Measurements from ENCODE around the gene URI1.

DNA sequence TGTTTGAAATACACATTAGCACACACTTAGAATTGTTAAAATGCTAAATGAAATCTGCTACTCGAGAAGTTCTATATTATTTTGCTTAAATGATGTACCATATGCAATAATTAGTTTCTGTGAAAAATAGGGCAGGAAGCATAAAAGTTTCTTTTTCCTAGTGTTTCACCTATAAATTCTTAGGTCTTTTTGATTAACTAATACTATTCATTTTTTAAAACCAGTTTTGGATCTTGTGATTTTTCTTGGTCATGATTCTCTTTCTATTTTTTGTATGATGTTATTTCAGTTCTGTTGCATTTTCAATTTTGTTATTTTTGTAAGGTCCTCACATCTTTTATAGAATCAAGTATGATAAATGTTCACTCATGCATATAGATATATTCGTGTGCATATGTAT, 66.1 kb downstream of the URI1 start:
- TF ChIP-seq, protein P1, sequence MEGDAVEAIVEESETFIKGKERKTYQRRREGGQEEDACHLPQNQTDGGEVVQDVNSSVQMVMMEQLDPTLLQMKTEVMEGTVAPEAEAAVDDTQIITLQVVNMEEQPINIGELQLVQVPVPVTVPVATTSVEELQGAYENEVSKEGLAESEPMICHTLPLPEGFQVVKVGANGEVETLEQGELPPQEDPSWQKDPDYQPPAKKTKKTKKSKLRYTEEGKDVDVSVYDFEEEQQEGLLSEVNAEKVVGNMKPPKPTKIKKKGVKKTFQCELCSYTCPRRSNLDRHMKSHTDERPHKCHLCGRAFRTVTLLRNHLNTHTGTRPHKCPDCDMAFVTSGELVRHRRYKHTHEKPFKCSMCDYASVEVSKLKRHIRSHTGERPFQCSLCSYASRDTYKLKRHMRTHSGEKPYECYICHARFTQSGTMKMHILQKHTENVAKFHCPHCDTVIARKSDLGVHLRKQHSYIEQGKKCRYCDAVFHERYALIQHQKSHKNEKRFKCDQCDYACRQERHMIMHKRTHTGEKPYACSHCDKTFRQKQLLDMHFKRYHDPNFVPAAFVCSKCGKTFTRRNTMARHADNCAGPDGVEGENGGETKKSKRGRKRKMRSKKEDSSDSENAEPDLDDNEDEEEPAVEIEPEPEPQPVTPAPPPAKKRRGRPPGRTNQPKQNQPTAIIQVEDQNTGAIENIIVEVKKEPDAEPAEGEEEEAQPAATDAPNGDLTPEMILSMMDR (IDR thresholded peaks at IDR 0.05): no peak
- no peak for TF ChIP-seq POLR2A (IDR thresholded peaks at IDR 0.05)
